Stomach (tissue), 9 donors: ENCODE results near the gene KIF21B. TPM values are rescaled to one million over a fixed set of nuclear protein-coding genes. Genes with fewer than 3 reads are reported as not detected.

Source experiments
- DNase-seq, 2 donors: peaks; one replicate each; pipeline versions ENCODE4 v3.0.0 to v3.0.0-alpha.2; 2013 to 2019
- H3K27ac ChIP-seq, 5 donors: fragments of 200-600 bp in 4 of 5; sonication (generic) in 4 of 5; one replicate each; pipeline ENCODE4 v1.5.1; 2013 to 2019; ENCODE audit warnings: mild to moderate bottlenecking in 1 of 5, moderate library complexity in 1 of 5
- H3K27me3 ChIP-seq, 3 donors: fragments of 200-600 bp; sonication (generic); one replicate each; pipeline ENCODE4 v1.5.1; 2017 to 2019; ENCODE audit warnings: mixed run types in 1 of 3
- H3K36me3 ChIP-seq, 4 donors: fragments of 200-600 bp; sonication (generic); 1 replicate in 3 of 4; 2 replicates in 1 of 4; pipeline ENCODE4 v1.5.1; 2016 to 2019
- H3K4me1 ChIP-seq, 4 donors: fragments of 200-600 bp; sonication (generic); one replicate each; pipeline ENCODE4 v1.5.1; 2016 to 2019
- H3K4me3 ChIP-seq, 4 donors: fragments of 200-600 bp; sonication (generic) in 3 of 4; one replicate each; pipeline ENCODE4 v1.5.1; 2016 to 2019; ENCODE audit warnings: mild to moderate bottlenecking in 1 of 4
- H3K9me3 ChIP-seq, 4 donors: fragments of 200-600 bp; sonication (generic); one replicate each; pipeline ENCODE4 v1.5.1; 2016 to 2019
- EP300 ChIP-seq: sonication (generic); formaldehyde crosslinking; IDR thresholded peaks from one replicate; pipeline ENCODE4 v1.6.1; 2017; ENCODE audit warnings: antibody characterized with exemption
- POLR2A ChIP-seq, 4 donors: fragments of 450-650 bp; IDR thresholded peaks; one replicate each; pipeline ENCODE4 v1.6.1; 2016; ENCODE audit warnings: antibody characterized with exemption in 4 of 4, control low read depth in 2 of 4, mild to moderate bottlenecking in 1 of 4, moderate library complexity in 1 of 4
- POLR2AphosphoS5 ChIP-seq, 3 donors: sonication (generic); formaldehyde crosslinking; IDR thresholded peaks; one replicate each; pipeline ENCODE4 v1.6.1; 2016; ENCODE audit warnings: antibody characterized with exemption in 3 of 3
- WGBS, 5 donors: extraction: QIAGEN DNeasy Blood & Tissue Kit in 3 of 5; methylation state at CpG; one replicate each; pipeline versions ENCODE4 v1.1.5 to v1.1.7; 2013 to 2018; 5-methylcytosine and 5-hydroxymethylcytosine counted together
- intact Hi-C: fragments of 100-400 bp; cut with DNase I; formaldehyde crosslinking; loops from one replicate; pipeline ENCODE4 v1.15.1; 2023; ENCODE audit warnings: low total_unique reads
- polyA plus RNA-seq, 3 donors: library from polyadenylated mRNA; stranded (reverse); fragments of 200-250 nt; gene quantifications; one replicate each; pipeline ENCODE4 v1.2.3, GENCODE V29; 2013
- total RNA-seq, 5 donors: library from RNA; depleted of rRNA; stranded (reverse); fragments of >200 nt; gene quantifications; one replicate each; pipeline versions ENCODE4 v1.1.0 to v1.2.3, GENCODE V29; 2014 to 2016
- TF ChIP-seq, protein P1 (sequence below), 7 experiments: fragments of 450-650 bp in 4 of 7; fragments of 200-600 bp in 3 of 7; sonication (generic) in 3 of 7; IDR thresholded peaks; one replicate each; pipeline ENCODE4 v1.5.1; 2016 to 2019; ENCODE audit warnings: antibody characterized with exemption in 7 of 7, control low read depth in 2 of 7, mild to moderate bottlenecking in 1 of 7
- donor health status: healthy with polysubstance abuse.
- donor health status: Bipolar disorder and iron deficiency.
- donor health status: healthy.

KIF21B gene
- total and polyA plus RNA-seq, 8 donors = 0.30 to 8.8 (median 2.4) TPM

DNA sequence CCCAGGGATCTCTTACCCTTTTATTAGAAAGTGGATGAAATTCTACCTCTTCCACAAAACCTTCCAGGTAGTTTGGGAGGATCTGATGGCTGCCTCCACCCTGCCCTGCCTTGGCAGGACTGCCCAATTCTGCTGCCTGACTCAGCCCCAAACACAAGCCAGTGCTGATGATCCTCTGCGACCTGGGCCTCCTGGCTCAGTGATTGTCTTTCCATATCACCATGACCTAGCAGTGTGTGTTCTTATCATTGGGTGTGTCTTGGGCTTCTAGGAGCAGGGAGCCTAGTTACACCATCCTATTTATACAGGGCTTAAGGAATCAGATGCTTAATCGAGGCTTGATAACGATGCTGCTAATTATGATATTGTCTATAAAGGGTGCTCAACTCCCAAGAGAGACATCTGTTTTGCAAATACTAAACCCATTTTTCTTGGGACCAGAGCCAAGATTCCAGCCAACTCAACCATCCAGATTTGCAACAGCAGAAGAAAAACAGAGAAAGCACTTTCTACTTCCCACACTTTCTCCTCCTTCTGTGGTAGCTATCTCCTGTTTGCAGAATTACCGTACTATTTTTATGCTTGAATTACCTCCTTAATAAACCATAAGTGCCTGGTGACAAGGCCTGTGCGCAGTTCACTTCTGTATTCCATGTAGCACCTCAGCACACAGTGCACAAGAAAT, 36.5 kb upstream of the KIF21B start:
- Histone ChIP-seq H3K9me3 (no peaks in the 10 kb centered on the region), H3K4me1 (peaks cover 12 to 40% (median 27%) of the 10 kb centered on the region in 4 donors), H3K27me3 (no peaks in the 10 kb centered on the region), H3K36me3 (no peaks in the 10 kb centered on the region), H3K4me3 (no peak overlapping the region), H3K27ac (no peak overlapping the region)
- intact Hi-C loops = no loop called here
- 36 to 53% (median 45%) methylated on average over 5 of the region's 5 CpGs for WGBS, 5 donors
- no peak for TF ChIP-seq POLR2A (IDR thresholded peaks at IDR 0.05)
- TF ChIP-seq, protein P1, sequence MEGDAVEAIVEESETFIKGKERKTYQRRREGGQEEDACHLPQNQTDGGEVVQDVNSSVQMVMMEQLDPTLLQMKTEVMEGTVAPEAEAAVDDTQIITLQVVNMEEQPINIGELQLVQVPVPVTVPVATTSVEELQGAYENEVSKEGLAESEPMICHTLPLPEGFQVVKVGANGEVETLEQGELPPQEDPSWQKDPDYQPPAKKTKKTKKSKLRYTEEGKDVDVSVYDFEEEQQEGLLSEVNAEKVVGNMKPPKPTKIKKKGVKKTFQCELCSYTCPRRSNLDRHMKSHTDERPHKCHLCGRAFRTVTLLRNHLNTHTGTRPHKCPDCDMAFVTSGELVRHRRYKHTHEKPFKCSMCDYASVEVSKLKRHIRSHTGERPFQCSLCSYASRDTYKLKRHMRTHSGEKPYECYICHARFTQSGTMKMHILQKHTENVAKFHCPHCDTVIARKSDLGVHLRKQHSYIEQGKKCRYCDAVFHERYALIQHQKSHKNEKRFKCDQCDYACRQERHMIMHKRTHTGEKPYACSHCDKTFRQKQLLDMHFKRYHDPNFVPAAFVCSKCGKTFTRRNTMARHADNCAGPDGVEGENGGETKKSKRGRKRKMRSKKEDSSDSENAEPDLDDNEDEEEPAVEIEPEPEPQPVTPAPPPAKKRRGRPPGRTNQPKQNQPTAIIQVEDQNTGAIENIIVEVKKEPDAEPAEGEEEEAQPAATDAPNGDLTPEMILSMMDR (IDR thresholded peaks at IDR 0.05) = no peak
- TF ChIP-seq EP300 = no peak
- no peak for TF ChIP-seq POLR2AphosphoS5 (IDR thresholded peaks at IDR 0.05)
- peak in 1 of 2 donors; percentile 31 for DNase-seq

DNA sequence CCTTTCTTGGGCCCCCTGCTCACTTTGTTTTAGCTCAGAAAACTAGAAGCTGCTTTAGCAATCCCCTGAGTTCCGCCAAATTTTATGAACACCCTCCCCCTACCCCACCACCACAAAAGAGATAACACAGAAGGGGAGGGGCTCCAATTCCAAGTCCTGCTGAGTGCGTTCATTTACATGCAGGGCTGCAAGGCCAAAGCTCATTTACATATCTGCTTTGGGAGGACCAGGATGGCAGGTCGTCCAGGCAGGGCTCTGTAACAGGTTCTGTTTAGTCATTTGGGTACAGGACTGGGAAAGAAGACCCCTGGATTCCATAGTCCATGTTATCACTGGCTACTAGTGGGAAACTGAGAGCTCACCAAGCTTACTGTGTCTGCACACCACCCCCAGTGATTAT, 35.9 kb upstream of the KIF21B start:
- Histone ChIP-seq H3K36me3 (no peaks in the 10 kb centered on the region), H3K4me1 (peaks cover 12 to 46% (median 31%) of the 10 kb centered on the region in 4 donors), H3K9me3 (no peaks in the 10 kb centered on the region), H3K4me3 (no peak overlapping the region), H3K27me3 (no peaks in the 10 kb centered on the region), H3K27ac (no peak overlapping the region)
- 70 to 82% (median 77%) methylated on average over 3 of the region's 3 CpGs for WGBS, 5 donors
- TF ChIP-seq, protein P1 (IDR thresholded peaks at IDR 0.05) = no peak
- no peak for TF ChIP-seq POLR2AphosphoS5 (IDR thresholded peaks at IDR 0.05)
- no peak for TF ChIP-seq EP300
- no peak for TF ChIP-seq POLR2A (IDR thresholded peaks at IDR 0.05)
- intact Hi-C loops = no loop called here
- DNase-seq = no peak

DNA sequence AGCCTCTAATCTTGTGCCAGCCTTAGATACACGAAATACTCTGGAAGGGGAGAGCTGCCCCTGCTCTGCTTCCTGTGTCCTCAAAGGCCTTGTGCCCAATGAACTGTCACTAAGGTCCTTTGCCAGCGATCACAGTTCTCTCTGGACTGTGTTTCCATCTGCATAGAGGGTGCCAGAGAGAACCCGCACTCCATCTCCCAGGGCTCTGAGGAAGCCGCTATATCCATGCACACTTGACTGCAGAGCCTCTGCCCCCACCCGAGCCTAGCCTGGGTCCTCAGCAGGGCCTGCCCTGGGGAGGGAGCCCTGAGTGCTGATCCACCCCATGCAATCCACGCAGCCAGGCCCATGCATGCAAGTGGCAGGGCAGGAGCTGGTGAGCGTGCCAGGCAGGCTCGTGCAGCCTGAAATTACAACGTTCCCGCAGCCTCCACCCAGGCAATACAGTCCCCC, 30.6 kb upstream of the KIF21B start:
- Histone ChIP-seq H3K4me1 (peaks cover 4 to 47% (median 21%) of the 10 kb centered on the region in 4 donors), H3K27me3 (no peaks in the 10 kb centered on the region), H3K4me3 (no peak overlapping the region), H3K36me3 (no peaks in the 10 kb centered on the region), H3K9me3 (no peaks in the 10 kb centered on the region), H3K27ac (no peak overlapping the region)
- TF ChIP-seq, protein P1 (IDR thresholded peaks at IDR 0.05) = no peak
- TF ChIP-seq POLR2AphosphoS5 (IDR thresholded peaks at IDR 0.05) (no peak), EP300 (no peak), POLR2A (IDR thresholded peaks at IDR 0.05) (no peak)
- no peak for DNase-seq
- WGBS, 5 donors = 63 to 86% (median 75%) methylated on average over 9 to 10 of the region's 10 CpGs
- intact Hi-C loops = no loop called here

DNA sequence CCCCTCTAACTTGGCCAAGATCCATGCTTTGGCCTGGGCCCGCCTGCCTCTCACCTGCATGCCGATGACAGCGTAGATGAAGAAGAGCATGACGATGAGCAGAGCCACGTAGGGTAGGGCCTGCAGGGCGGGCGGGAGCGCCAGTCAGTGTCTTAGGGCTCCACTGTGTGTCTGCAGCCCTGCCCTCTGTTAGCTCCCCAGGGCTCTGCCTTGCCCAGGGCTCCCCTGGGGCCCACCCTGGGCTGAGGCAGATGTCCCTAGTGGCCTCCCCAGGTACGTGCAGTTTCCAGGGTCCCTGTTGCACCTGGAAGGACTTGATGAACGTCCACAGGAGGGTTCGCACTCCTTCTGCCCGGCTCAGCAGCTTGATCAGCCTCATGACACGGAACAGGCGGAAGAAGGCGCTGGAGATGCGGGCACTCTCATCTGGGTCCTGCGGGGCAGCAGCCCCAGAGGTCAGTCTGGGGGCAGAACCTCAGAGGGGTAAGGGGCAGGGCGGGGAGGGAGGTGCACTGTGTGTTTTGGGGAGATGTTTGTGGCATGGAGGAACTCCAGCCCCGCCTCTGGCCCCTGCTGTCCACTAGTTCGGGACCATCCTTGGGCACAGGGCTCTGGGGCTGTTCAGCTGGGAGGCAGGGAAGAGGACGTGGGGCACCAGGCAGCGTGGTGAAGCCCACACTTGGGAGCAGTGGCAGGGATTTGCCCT, 29.8 kb upstream of the KIF21B start:
- 86 to 96% (median 89%) methylated on average over 16 to 22 of the region's 22 CpGs for WGBS, 5 donors
- Histone ChIP-seq H3K36me3 (no peaks in the 10 kb centered on the region), H3K27ac (no peak overlapping the region), H3K27me3 (no peaks in the 10 kb centered on the region), H3K9me3 (no peaks in the 10 kb centered on the region), H3K4me3 (no peak overlapping the region), H3K4me1 (peaks cover 4 to 47% (median 21%) of the 10 kb centered on the region in 4 donors)
- intact Hi-C loops = no loop called here
- DNase-seq = no peak
- TF ChIP-seq POLR2AphosphoS5 (IDR thresholded peaks at IDR 0.05) (no peak), EP300 (no peak), POLR2A (IDR thresholded peaks at IDR 0.05) (no peak)
- TF ChIP-seq, protein P1 (IDR thresholded peaks at IDR 0.05) = no peak
